ENCODE results near the gene SSBP3.
A peak's percentile ranks its signal among the peaks of the same experiment; 100 is the strongest.

Gene SSBP3

DNA sequence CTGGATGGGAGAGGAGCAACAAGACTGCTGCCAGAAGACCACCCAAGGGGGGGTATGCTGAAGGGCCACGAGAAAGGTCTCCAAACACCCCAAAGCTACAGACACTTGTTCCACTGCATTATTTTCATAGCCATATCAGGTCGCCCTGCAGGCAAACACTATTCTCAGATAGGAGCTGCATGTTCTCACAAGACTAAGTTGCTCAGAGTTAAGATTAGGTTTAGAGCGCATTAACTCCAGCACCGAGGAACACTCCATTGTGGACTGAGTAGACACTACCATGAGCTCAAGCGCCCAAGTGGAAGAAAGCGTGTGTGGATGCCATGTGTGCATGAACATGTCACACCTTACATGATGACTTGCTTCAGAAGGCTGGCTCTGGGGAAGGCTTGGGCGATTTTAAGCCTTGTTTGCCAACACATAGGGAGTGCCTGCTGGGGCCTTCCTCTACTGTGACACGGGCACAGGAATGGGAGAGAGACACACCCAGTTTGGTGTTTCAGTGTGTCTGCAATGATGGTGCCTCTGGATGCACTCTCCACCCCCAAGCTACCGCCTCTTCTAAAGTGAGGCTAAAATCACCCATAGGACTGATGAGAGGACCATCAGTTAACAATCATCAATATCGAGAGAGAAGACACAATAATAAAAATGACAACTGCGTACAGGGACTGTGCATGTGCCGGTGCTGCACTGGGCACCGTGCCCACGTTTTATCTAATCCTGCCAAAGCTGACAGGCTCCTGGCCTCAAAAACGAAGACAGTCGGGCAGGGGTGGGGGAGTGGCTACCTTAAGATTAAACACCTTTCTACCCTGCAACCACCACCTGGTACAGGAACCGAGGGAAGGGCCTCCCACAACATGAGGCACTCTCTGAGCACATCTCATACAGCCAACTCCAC is 34.9 kb downstream of the SSBP3 start:
- no peak for DNase-seq (ENCODE audit: low read depth in 1 of 2, low spot score in 1 of 2)
- H3K4me3 ChIP-seq (replicated peaks; ENCODE audit: insufficient read depth, low read length), result no peak overlapping the region
- no peaks in the 10 kb centered on the region for H3K27me3 ChIP-seq (ENCODE audit: insufficient read depth, poor library complexity, severe bottlenecking)
- peak overlapping the region; percentile 91 for H3K27ac ChIP-seq (replicated peaks)
- no peak for TF ChIP-seq GABPA (IDR thresholded peaks at IDR 0.05; ENCODE audit: low read depth)
- TF ChIP-seq POLR2AphosphoS5 (IDR thresholded peaks at IDR 0.05; ENCODE audit: low read depth), result no peak
- TF ChIP-seq SPI1 (IDR thresholded peaks at IDR 0.05; ENCODE audit: borderline replicate concordance, low read depth), result no peak
- TF ChIP-seq, protein P1, sequence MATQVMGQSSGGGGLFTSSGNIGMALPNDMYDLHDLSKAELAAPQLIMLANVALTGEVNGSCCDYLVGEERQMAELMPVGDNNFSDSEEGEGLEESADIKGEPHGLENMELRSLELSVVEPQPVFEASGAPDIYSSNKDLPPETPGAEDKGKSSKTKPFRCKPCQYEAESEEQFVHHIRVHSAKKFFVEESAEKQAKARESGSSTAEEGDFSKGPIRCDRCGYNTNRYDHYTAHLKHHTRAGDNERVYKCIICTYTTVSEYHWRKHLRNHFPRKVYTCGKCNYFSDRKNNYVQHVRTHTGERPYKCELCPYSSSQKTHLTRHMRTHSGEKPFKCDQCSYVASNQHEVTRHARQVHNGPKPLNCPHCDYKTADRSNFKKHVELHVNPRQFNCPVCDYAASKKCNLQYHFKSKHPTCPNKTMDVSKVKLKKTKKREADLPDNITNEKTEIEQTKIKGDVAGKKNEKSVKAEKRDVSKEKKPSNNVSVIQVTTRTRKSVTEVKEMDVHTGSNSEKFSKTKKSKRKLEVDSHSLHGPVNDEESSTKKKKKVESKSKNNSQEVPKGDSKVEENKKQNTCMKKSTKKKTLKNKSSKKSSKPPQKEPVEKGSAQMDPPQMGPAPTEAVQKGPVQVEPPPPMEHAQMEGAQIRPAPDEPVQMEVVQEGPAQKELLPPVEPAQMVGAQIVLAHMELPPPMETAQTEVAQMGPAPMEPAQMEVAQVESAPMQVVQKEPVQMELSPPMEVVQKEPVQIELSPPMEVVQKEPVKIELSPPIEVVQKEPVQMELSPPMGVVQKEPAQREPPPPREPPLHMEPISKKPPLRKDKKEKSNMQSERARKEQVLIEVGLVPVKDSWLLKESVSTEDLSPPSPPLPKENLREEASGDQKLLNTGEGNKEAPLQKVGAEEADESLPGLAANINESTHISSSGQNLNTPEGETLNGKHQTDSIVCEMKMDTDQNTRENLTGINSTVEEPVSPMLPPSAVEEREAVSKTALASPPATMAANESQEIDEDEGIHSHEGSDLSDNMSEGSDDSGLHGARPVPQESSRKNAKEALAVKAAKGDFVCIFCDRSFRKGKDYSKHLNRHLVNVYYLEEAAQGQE (IDR thresholded peaks at IDR 0.05; ENCODE audit: insufficient replicate concordance, low read depth), result no peak
- TF ChIP-seq, protein P2, sequence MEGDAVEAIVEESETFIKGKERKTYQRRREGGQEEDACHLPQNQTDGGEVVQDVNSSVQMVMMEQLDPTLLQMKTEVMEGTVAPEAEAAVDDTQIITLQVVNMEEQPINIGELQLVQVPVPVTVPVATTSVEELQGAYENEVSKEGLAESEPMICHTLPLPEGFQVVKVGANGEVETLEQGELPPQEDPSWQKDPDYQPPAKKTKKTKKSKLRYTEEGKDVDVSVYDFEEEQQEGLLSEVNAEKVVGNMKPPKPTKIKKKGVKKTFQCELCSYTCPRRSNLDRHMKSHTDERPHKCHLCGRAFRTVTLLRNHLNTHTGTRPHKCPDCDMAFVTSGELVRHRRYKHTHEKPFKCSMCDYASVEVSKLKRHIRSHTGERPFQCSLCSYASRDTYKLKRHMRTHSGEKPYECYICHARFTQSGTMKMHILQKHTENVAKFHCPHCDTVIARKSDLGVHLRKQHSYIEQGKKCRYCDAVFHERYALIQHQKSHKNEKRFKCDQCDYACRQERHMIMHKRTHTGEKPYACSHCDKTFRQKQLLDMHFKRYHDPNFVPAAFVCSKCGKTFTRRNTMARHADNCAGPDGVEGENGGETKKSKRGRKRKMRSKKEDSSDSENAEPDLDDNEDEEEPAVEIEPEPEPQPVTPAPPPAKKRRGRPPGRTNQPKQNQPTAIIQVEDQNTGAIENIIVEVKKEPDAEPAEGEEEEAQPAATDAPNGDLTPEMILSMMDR (IDR thresholded peaks at IDR 0.05; ENCODE audit: insufficient read depth, low read length), result no peak

DNA sequence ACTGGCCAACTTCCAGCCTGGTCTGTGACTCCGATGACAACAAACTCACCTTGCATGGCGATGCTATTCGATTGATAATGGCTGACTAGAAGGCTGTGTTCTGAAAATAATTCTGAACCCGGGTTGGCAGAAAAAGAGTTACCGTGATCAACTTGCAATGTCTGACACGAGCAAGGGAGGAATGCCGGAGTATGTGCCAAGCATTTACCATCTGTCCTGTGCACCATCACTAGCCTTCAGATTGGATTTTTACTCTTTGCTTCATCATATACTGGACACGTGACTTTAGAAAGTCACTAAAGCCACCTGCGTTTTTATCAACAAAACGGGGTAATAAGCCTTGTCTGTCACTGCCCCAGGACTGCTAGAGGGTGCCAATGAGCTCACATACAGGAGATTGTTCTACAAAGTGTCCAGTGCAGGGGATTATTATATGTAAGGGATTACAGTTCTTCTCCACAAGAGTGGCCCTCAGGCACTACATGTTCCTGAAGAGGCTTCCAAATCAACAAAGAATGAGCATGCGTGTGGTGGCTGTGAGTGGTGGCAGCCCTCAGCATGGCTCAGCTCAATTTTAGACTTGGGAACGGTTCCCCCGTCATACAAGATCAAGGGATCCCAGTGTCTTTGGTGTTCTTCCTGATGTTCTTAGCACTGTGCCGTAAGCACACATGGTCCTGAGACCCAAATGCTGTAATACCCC is 35.8 kb downstream of the SSBP3 start:
- Histone ChIP-seq H3K4me3 (replicated peaks; ENCODE audit: insufficient read depth, low read length) (no peak overlapping the region), H3K27me3 (ENCODE audit: insufficient read depth, poor library complexity, severe bottlenecking) (no peaks in the 10 kb centered on the region), H3K27ac (replicated peaks) (peak overlapping the region; percentile 91)
- DNase-seq (ENCODE audit: low read depth in 1 of 2, low spot score in 1 of 2), result no peak
- TF ChIP-seq, protein P2 (IDR thresholded peaks at IDR 0.05; ENCODE audit: insufficient read depth, low read length), result no peak
- no peak for TF ChIP-seq POLR2AphosphoS5 (IDR thresholded peaks at IDR 0.05; ENCODE audit: low read depth)
- TF ChIP-seq, protein P1 (IDR thresholded peaks at IDR 0.05; ENCODE audit: insufficient replicate concordance, low read depth), result no peak
- TF ChIP-seq GABPA (IDR thresholded peaks at IDR 0.05; ENCODE audit: low read depth), result no peak
- TF ChIP-seq SPI1 (IDR thresholded peaks at IDR 0.05; ENCODE audit: borderline replicate concordance, low read depth), result no peak

GRCh38 chr1:54367613-54368012 is 38.6 kb downstream of the SSBP3 start:
- no peaks in the 10 kb centered on the region for H3K27me3 ChIP-seq (ENCODE audit: insufficient read depth, poor library complexity, severe bottlenecking)
- H3K4me3 ChIP-seq (replicated peaks; ENCODE audit: insufficient read depth, low read length), result no peak overlapping the region
- TF ChIP-seq GABPA (IDR thresholded peaks at IDR 0.05; ENCODE audit: low read depth), result no peak
- TF ChIP-seq, protein P2 (IDR thresholded peaks at IDR 0.05; ENCODE audit: insufficient read depth, low read length), result no peak
- TF ChIP-seq POLR2AphosphoS5 (IDR thresholded peaks at IDR 0.05; ENCODE audit: low read depth), result no peak
- TF ChIP-seq, protein P1 (IDR thresholded peaks at IDR 0.05; ENCODE audit: insufficient replicate concordance, low read depth), result no peak
- TF ChIP-seq SPI1 (IDR thresholded peaks at IDR 0.05; ENCODE audit: borderline replicate concordance, low read depth), result no peak
- H3K27ac ChIP-seq (replicated peaks), result no peak overlapping the region
- DNase-seq (ENCODE audit: low read depth in 1 of 2, low spot score in 1 of 2), result no peak

All from HL-60 (cell line).